ENCODE results near the gene ZNF343.
A peak's percentile ranks its signal among the peaks of the same experiment; 100 is the strongest.

ZNF343 gene

GRCh38 chr20:2467412-2467811 is 41.3 kb downstream of the ZNF343 start:
- Histone ChIP-seq H3K27me3 (ENCODE audit: control insufficient read depth, low read length) (no peaks in the 10 kb centered on the region), H3K36me3 (ENCODE audit: control insufficient read depth, low read length) (peaks cover 85% of the 10 kb centered on the region), H3F3A (ENCODE audit: control insufficient read depth, insufficient read depth) (peaks cover 60% of the 10 kb centered on the region), H3K4me2 (ENCODE audit: low read length) (peak overlapping the region; percentile 75; the same call in 1 of the 2 replicates), H4K20me1 (ENCODE audit: control insufficient read depth, insufficient read depth, low read depth, low read length) (peaks cover 58% of the 10 kb centered on the region), H3K79me2 (ENCODE audit: control insufficient read depth, low read length) (peaks cover 72% of the 10 kb centered on the region), H3K4me3 (ENCODE audit: low read length) (no peak overlapping the region), H3K9me3 (ENCODE audit: control insufficient read depth, insufficient read depth, low read length) (no peaks in the 10 kb centered on the region), H3K27ac (ENCODE audit: low read depth, low read length) (no peak overlapping the region), H3K4me1 (ENCODE audit: control insufficient read depth, low read length) (peaks cover 41% of the 10 kb centered on the region), H3K9me2 (replicated peaks; ENCODE audit: control insufficient read depth, low read length) (no peaks in the 10 kb centered on the region)
- TF ChIP-seq EZH2phosphoT487 (IDR thresholded peaks at IDR 0.05; ENCODE audit: borderline replicate concordance, low read length) (no peak), CTCF (IDR thresholded peaks at IDR 0.05; ENCODE audit: low read depth, low read length, poor library complexity, severe bottlenecking) (no peak)

- TF ChIP-seq EZH2phosphoT487 (IDR thresholded peaks at IDR 0.05; ENCODE audit: borderline replicate concordance, low read length) (no peak), CTCF (IDR thresholded peaks at IDR 0.05; ENCODE audit: low read depth, low read length, poor library complexity, severe bottlenecking) (no peak)
Observed at GRCh38 chr20:2465100-2465499, 43.6 kb downstream of the ZNF343 start.

GRCh38 chr20:2463616-2464365 is 44.9 kb downstream of the ZNF343 start:
- no peaks in the 10 kb centered on the region for H3K9me2 ChIP-seq (replicated peaks; ENCODE audit: control insufficient read depth, low read length)
- H3F3A ChIP-seq (ENCODE audit: control insufficient read depth, insufficient read depth) = peaks cover 81% of the 10 kb centered on the region
- H3K36me3 ChIP-seq (ENCODE audit: control insufficient read depth, low read length) = peaks cover 99% of the 10 kb centered on the region
- H4K20me1 ChIP-seq (ENCODE audit: control insufficient read depth, insufficient read depth, low read depth, low read length) = peaks cover 51% of the 10 kb centered on the region
- peaks cover 19% of the 10 kb centered on the region for H3K4me1 ChIP-seq (ENCODE audit: control insufficient read depth, low read length)
- no peak overlapping the region for H3K4me2 ChIP-seq (ENCODE audit: low read length)
- TF ChIP-seq CTCF (IDR thresholded peaks at IDR 0.05; ENCODE audit: low read depth, low read length, poor library complexity, severe bottlenecking) (no peak), EZH2phosphoT487 (IDR thresholded peaks at IDR 0.05; ENCODE audit: borderline replicate concordance, low read length) (no peak)
- no peak overlapping the region for H3K4me3 ChIP-seq (ENCODE audit: low read length)
- H3K27ac ChIP-seq (ENCODE audit: low read depth, low read length) = no peak overlapping the region
- H3K79me2 ChIP-seq (ENCODE audit: control insufficient read depth, low read length) = peaks cover 38% of the 10 kb centered on the region
- H3K27me3 ChIP-seq (ENCODE audit: control insufficient read depth, low read length) = no peaks in the 10 kb centered on the region
- H3K9me3 ChIP-seq (ENCODE audit: control insufficient read depth, insufficient read depth, low read length) = no peaks in the 10 kb centered on the region

More at GRCh38 chr20:2465100-2465499, 43.6 kb downstream of the ZNF343 start:
- no peaks in the 10 kb centered on the region for H3K9me3 ChIP-seq (ENCODE audit: control insufficient read depth, insufficient read depth, low read length)
- peaks cover 61% of the 10 kb centered on the region for H4K20me1 ChIP-seq (ENCODE audit: control insufficient read depth, insufficient read depth, low read depth, low read length)
- peaks cover 25% of the 10 kb centered on the region for H3K4me1 ChIP-seq (ENCODE audit: control insufficient read depth, low read length)
- no peak overlapping the region for H3K4me2 ChIP-seq (ENCODE audit: low read length)
- H3K4me3 ChIP-seq (ENCODE audit: low read length) = no peak overlapping the region
- peaks cover 100% of the 10 kb centered on the region for H3K36me3 ChIP-seq (ENCODE audit: control insufficient read depth, low read length)
- H3K79me2 ChIP-seq (ENCODE audit: control insufficient read depth, low read length) = peaks cover 51% of the 10 kb centered on the region
- H3K27ac ChIP-seq (ENCODE audit: low read depth, low read length) = no peak overlapping the region
- H3F3A ChIP-seq (ENCODE audit: control insufficient read depth, insufficient read depth) = peaks cover 73% of the 10 kb centered on the region
- H3K9me2 ChIP-seq (replicated peaks; ENCODE audit: control insufficient read depth, low read length) = no peaks in the 10 kb centered on the region
- no peaks in the 10 kb centered on the region for H3K27me3 ChIP-seq (ENCODE audit: control insufficient read depth, low read length)

All from DOHH2 (cell line).